Retinal pigment epithelial cell (primary cell): ENCODE data around the gene TBC1D14.

Experiments
- DNase-seq: peaks from one replicate; pipeline ENCODE4 v3.0.0-alpha.2; 2010; ENCODE audit warnings: low read depth
- H3K4me3 ChIP-seq: 2 replicates; pipeline ENCODE4 v1.5.1; 2011; ENCODE audit warnings: mild to moderate bottlenecking, low read length, control low read depth, moderate library complexity
- TF ChIP-seq, protein P1 (sequence below): conservative IDR thresholded peaks from 2 replicates; pipeline ENCODE4 v1.5.1; 2011; ENCODE audit warnings: low read depth, low read length, control low read depth, inconsistent platforms

The TBC1D14 gene

GRCh38 chr4:6938647-6939271, 29.1 kb downstream of the TBC1D14 start:
- H3K4me3 ChIP-seq, result no peak overlapping the region
- TF ChIP-seq, protein P1, sequence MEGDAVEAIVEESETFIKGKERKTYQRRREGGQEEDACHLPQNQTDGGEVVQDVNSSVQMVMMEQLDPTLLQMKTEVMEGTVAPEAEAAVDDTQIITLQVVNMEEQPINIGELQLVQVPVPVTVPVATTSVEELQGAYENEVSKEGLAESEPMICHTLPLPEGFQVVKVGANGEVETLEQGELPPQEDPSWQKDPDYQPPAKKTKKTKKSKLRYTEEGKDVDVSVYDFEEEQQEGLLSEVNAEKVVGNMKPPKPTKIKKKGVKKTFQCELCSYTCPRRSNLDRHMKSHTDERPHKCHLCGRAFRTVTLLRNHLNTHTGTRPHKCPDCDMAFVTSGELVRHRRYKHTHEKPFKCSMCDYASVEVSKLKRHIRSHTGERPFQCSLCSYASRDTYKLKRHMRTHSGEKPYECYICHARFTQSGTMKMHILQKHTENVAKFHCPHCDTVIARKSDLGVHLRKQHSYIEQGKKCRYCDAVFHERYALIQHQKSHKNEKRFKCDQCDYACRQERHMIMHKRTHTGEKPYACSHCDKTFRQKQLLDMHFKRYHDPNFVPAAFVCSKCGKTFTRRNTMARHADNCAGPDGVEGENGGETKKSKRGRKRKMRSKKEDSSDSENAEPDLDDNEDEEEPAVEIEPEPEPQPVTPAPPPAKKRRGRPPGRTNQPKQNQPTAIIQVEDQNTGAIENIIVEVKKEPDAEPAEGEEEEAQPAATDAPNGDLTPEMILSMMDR, result no peak
- DNase-seq, result no peak

GRCh38 chr4:6939761-6940743, 30.4 kb downstream of the TBC1D14 start:
- DNase-seq, result no peak
- H3K4me3 ChIP-seq, result no peak overlapping the region
- TF ChIP-seq, protein P1, result no peak

DNA sequence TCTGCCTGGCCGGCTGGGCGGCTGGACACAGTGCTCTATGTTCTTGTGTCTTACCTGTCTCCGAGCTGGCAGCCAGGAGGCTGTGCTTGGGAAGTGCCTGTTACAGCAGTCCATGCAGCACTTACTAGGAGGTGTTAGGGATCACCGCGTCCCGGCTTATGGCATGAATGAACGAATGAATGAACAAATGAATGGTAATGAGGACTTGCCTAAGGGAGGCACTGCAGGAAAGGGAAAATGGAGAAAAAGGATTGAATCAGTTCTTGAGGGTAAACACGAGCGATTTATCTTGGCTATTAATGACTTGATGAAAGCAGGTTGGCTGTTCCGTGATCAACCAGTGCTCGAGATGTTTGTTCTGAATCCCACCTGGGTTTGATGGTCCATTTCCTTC, 31.1 kb downstream of the TBC1D14 start:
- no peak for DNase-seq
- TF ChIP-seq, protein P1, result no peak
- no peak overlapping the region for H3K4me3 ChIP-seq

DNA sequence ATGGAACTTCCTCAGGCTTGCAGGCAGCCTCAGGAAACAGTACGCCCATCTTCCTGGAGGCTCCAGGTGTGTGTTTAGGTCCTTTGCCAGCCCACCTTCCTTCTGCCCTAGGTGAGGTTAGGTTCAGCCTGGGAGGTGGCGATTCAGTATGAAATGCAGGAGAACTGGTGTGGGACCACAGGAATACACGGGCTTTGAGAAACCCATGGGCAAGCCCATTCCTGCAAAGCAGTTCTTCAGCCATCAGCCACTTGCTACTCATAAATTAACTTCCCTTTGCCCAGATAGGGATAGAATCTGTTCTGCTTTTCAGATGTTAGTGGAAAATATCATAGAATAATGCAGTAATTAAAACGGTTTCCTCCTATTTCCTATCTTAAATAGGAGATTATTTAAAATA, 32.2 kb downstream of the TBC1D14 start:
- H3K4me3 ChIP-seq, result no peak overlapping the region
- no peak for DNase-seq
- TF ChIP-seq, protein P1, result no peak

GRCh38 chr4:6942238-6942800, 32.7 kb downstream of the TBC1D14 start:
- peak overlapping the region; percentile 17 for H3K4me3 ChIP-seq
- TF ChIP-seq, protein P1, result no peak
- peak; percentile 78 for DNase-seq

GRCh38 chr4:6943012-6943884, 33.6 kb downstream of the TBC1D14 start:
- H3K4me3 ChIP-seq, result no peak overlapping the region
- TF ChIP-seq, protein P1, result no peak
- DNase-seq, result no peak
